Activated CD4-positive, alpha-beta T cell treated with anti-CD3 and anti-CD28 coated beads, Interleukin-2, amount 10 ng/mL, durations not matched to agents 24 days and 14 days (primary cell): ENCODE results near the gene PHLDB3. TPM values are rescaled to one million over a fixed set of nuclear protein-coding genes. Genes with fewer than 3 reads are reported as not detected.
A peak's percentile ranks its signal among the peaks of the same experiment; 100 is the strongest.

ENCODE experiments used
- DNase-seq: peaks from one replicate; pipeline ENCODE4 v3.0.0; 2022
- H3K27ac Mint-ChIP-seq: one replicate; pipeline ENCODE4 v1.8.0; 2022; ENCODE audit warnings: mild to moderate bottlenecking, mixed read lengths
- H3K27me3 Mint-ChIP-seq: one replicate; pipeline ENCODE4 v1.8.0; 2022; ENCODE audit warnings: mixed read lengths
- H3K36me3 Mint-ChIP-seq: one replicate; pipeline ENCODE4 v1.8.0; 2022; ENCODE audit warnings: low read depth, mild to moderate bottlenecking, mixed read lengths
- H3K4me1 Mint-ChIP-seq: one replicate; pipeline ENCODE4 v1.8.0; 2021; ENCODE audit warnings: mixed read lengths
- H3K4me3 Mint-ChIP-seq: one replicate; pipeline ENCODE4 v1.8.0; 2022; ENCODE audit warnings: mild to moderate bottlenecking, moderate library complexity, mixed read lengths
- H3K9me3 Mint-ChIP-seq: one replicate; pipeline ENCODE4 v1.8.0; 2021; ENCODE audit warnings: mixed read lengths
- intact Hi-C: fragments of 100-400 bp; cut with micrococcal nuclease; formaldehyde crosslinking; loops from one replicate; pipeline ENCODE4 v1.15.1; 2023
- total RNA-seq: library from RNA; stranded (reverse); gene quantifications from 2 replicates; pipeline ENCODE4 v1.2.3, GENCODE V29; 2022

PHLDB3 gene
- total RNA-seq, 1 donor from 2014 or later = 26.7 TPM

GRCh38 chr19:43499042-43499441, 5.5 kb downstream of the PHLDB3 start:
- Mint-ChIP-seq H3K27ac (no peak overlapping the region), H3K27me3 (no peaks in the 10 kb centered on the region), H3K4me3 (no peak overlapping the region), H3K4me1 (peaks cover 11% of the 10 kb centered on the region), H3K9me3 (no peaks in the 10 kb centered on the region), H3K36me3 (peaks cover 36% of the 10 kb centered on the region)
- intact Hi-C loops = no loop called here
- DNase-seq = no peak

GRCh38 chr19:43498233-43498842, 6.2 kb downstream of the PHLDB3 start:
- Mint-ChIP-seq H3K9me3 (no peaks in the 10 kb centered on the region), H3K4me1 (peaks cover 8% of the 10 kb centered on the region), H3K27me3 (no peaks in the 10 kb centered on the region), H3K4me3 (no peak overlapping the region), H3K27ac (peak overlapping the region; percentile 31), H3K36me3 (peaks cover 36% of the 10 kb centered on the region)
- no peak for DNase-seq
- intact Hi-C loops = no loop called here

GRCh38 chr19:43496960-43497359, 7.6 kb downstream of the PHLDB3 start:
- Mint-ChIP-seq H3K4me1 (peaks cover 2% of the 10 kb centered on the region), H3K4me3 (no peak overlapping the region), H3K9me3 (no peaks in the 10 kb centered on the region), H3K27ac (no peak overlapping the region), H3K36me3 (peaks cover 28% of the 10 kb centered on the region), H3K27me3 (no peaks in the 10 kb centered on the region)
- DNase-seq = no peak
- intact Hi-C loops = no loop called here

- DNase-seq = no peak
- no peak overlapping the region for H3K27ac Mint-ChIP-seq
- no peaks in the 10 kb centered on the region for H3K9me3 Mint-ChIP-seq
- intact Hi-C loops = no loop called here
- no peaks in the 10 kb centered on the region for H3K27me3 Mint-ChIP-seq
- H3K4me1 Mint-ChIP-seq = no peaks in the 10 kb centered on the region
- no peak overlapping the region for H3K4me3 Mint-ChIP-seq
- H3K36me3 Mint-ChIP-seq = peaks cover 24% of the 10 kb centered on the region
Measured at GRCh38 chr19:43495082-43495481, 9.5 kb downstream of the PHLDB3 start.

- Mint-ChIP-seq H3K27me3 (no peaks in the 10 kb centered on the region), H3K9me3 (no peaks in the 10 kb centered on the region), H3K27ac (no peak overlapping the region), H3K4me3 (no peak overlapping the region), H3K4me1 (no peaks in the 10 kb centered on the region), H3K36me3 (peaks cover 14% of the 10 kb centered on the region)
- DNase-seq = no peak
- intact Hi-C loops = no loop called here
Measured at GRCh38 chr19:43490759-43491158, 13.8 kb downstream of the PHLDB3 start.

- no peaks in the 10 kb centered on the region for H3K9me3 Mint-ChIP-seq
Measured at GRCh38 chr19:43489979-43490599, 14.5 kb downstream of the PHLDB3 start.

GRCh38 chr19:43489310-43489709, 15.2 kb downstream of the PHLDB3 start:
- no peaks in the 10 kb centered on the region for H3K27me3 Mint-ChIP-seq
- no peak overlapping the region for H3K27ac Mint-ChIP-seq
- no peak for DNase-seq
- intact Hi-C loops = no loop called here
- H3K36me3 Mint-ChIP-seq = peaks cover 7% of the 10 kb centered on the region
- H3K4me3 Mint-ChIP-seq = no peak overlapping the region
- H3K9me3 Mint-ChIP-seq = no peaks in the 10 kb centered on the region
- H3K4me1 Mint-ChIP-seq = no peaks in the 10 kb centered on the region

More at GRCh38 chr19:43489979-43490599, 14.5 kb downstream of the PHLDB3 start:
- no peaks in the 10 kb centered on the region for H3K4me1 Mint-ChIP-seq
- no peak overlapping the region for H3K4me3 Mint-ChIP-seq
- intact Hi-C loops = no loop called here
- peak overlapping the region; percentile 43 for H3K27ac Mint-ChIP-seq
- peaks cover 10% of the 10 kb centered on the region for H3K36me3 Mint-ChIP-seq
- H3K27me3 Mint-ChIP-seq = no peaks in the 10 kb centered on the region
- no peak for DNase-seq

- H3K4me1 Mint-ChIP-seq = no peaks in the 10 kb centered on the region
- no peaks in the 10 kb centered on the region for H3K27me3 Mint-ChIP-seq
- H3K9me3 Mint-ChIP-seq = no peaks in the 10 kb centered on the region
- no peak overlapping the region for H3K4me3 Mint-ChIP-seq
- no peak overlapping the region for H3K27ac Mint-ChIP-seq
- intact Hi-C loops = no loop called here
- H3K36me3 Mint-ChIP-seq = peaks cover 6% of the 10 kb centered on the region
- no peak for DNase-seq
Measured at GRCh38 chr19:43488179-43488578, 16.4 kb downstream of the PHLDB3 start.

GRCh38 chr19:43486412-43486811, 18.1 kb downstream of the PHLDB3 start:
- intact Hi-C loops = no loop called here
- peaks cover 6% of the 10 kb centered on the region for H3K36me3 Mint-ChIP-seq

GRCh38 chr19:43485951-43486350, 18.6 kb downstream of the PHLDB3 start:
- no peaks in the 10 kb centered on the region for H3K4me1 Mint-ChIP-seq
- DNase-seq = no peak
- H3K9me3 Mint-ChIP-seq = no peaks in the 10 kb centered on the region
- no peaks in the 10 kb centered on the region for H3K27me3 Mint-ChIP-seq
- intact Hi-C loops = no loop called here
- H3K4me3 Mint-ChIP-seq = no peak overlapping the region
- peaks cover 6% of the 10 kb centered on the region for H3K36me3 Mint-ChIP-seq
- H3K27ac Mint-ChIP-seq = no peak overlapping the region

More at GRCh38 chr19:43486412-43486811, 18.1 kb downstream of the PHLDB3 start:
- no peaks in the 10 kb centered on the region for H3K4me1 Mint-ChIP-seq
- no peaks in the 10 kb centered on the region for H3K27me3 Mint-ChIP-seq
- no peak overlapping the region for H3K27ac Mint-ChIP-seq
- no peak overlapping the region for H3K4me3 Mint-ChIP-seq
- H3K9me3 Mint-ChIP-seq = no peaks in the 10 kb centered on the region
- no peak for DNase-seq

GRCh38 chr19:43483281-43483680, 21.3 kb downstream of the PHLDB3 start:
- Mint-ChIP-seq H3K4me3 (no peak overlapping the region), H3K27me3 (no peaks in the 10 kb centered on the region), H3K36me3 (peaks cover 3% of the 10 kb centered on the region), H3K4me1 (no peaks in the 10 kb centered on the region), H3K27ac (no peak overlapping the region), H3K9me3 (no peaks in the 10 kb centered on the region)
- no peak for DNase-seq
- intact Hi-C loops = no loop called here

GRCh38 chr19:43482193-43482592, 22.4 kb downstream of the PHLDB3 start:
- Mint-ChIP-seq H3K4me3 (no peak overlapping the region), H3K36me3 (peaks cover 9% of the 10 kb centered on the region), H3K9me3 (no peaks in the 10 kb centered on the region), H3K27ac (no peak overlapping the region), H3K4me1 (no peaks in the 10 kb centered on the region), H3K27me3 (no peaks in the 10 kb centered on the region)
- intact Hi-C loops = no loop called here
- no peak for DNase-seq

GRCh38 chr19:43481701-43482100, 22.8 kb downstream of the PHLDB3 start:
- Mint-ChIP-seq H3K4me3 (no peak overlapping the region), H3K27me3 (no peaks in the 10 kb centered on the region), H3K36me3 (peaks cover 11% of the 10 kb centered on the region), H3K9me3 (no peaks in the 10 kb centered on the region), H3K4me1 (no peaks in the 10 kb centered on the region), H3K27ac (no peak overlapping the region)
- intact Hi-C loops = no loop called here
- DNase-seq = no peak

GRCh38 chr19:43480574-43480973, 24.0 kb downstream of the PHLDB3 start:
- DNase-seq = no peak
- no peak overlapping the region for H3K27ac Mint-ChIP-seq
- H3K27me3 Mint-ChIP-seq = no peaks in the 10 kb centered on the region
- intact Hi-C loops = no loop called here
- peaks cover 2% of the 10 kb centered on the region for H3K4me1 Mint-ChIP-seq
- peaks cover 9% of the 10 kb centered on the region for H3K36me3 Mint-ChIP-seq
- H3K9me3 Mint-ChIP-seq = no peaks in the 10 kb centered on the region
- H3K4me3 Mint-ChIP-seq = no peak overlapping the region
